Measurements from ENCODE around the gene SDF2L1. TPM values are rescaled to one million over a fixed set of nuclear protein-coding genes. Genes with fewer than 3 reads are reported as not detected.

The SDF2L1 gene
- total RNA-seq, 1 donor from 2014 or later = 103 TPM

GRCh38 chr22:21652547-21653545 lies 10.7 kb downstream of the SDF2L1 start:
- H3K27ac Mint-ChIP-seq = peak overlapping the region; percentile 94

GRCh38 chr22:21657020-21657359 lies 14.9 kb downstream of the SDF2L1 start:
- peak overlapping the region; percentile 91 for H3K27ac Mint-ChIP-seq

More at GRCh38 chr22:21652547-21653545, 10.7 kb downstream of the SDF2L1 start:
- Mint-ChIP-seq H3K4me1 (peaks cover 38% of the 10 kb centered on the region), H3K4me3 (peak overlapping the region; percentile 95), H3K36me3 (ENCODE audit: low read depth) (peaks cover 15% of the 10 kb centered on the region), H3K27me3 (no peaks in the 10 kb centered on the region), H3K9me3 (peaks cover 3% of the 10 kb centered on the region)
- no peak for DNase-seq
- intact Hi-C loops (cut with micrococcal nuclease) = no loop called here

GRCh38 chr22:21657360-21658032 lies 15.4 kb downstream of the SDF2L1 start:
- Mint-ChIP-seq H3K4me3 (peak overlapping the region; percentile 89), H3K36me3 (ENCODE audit: low read depth) (peaks cover 6% of the 10 kb centered on the region), H3K9me3 (peaks cover 3% of the 10 kb centered on the region), H3K4me1 (peaks cover 22% of the 10 kb centered on the region), H3K27ac (peak overlapping the region; percentile 91), H3K27me3 (no peaks in the 10 kb centered on the region)
- peak; percentile 96 for DNase-seq
- intact Hi-C loops (cut with micrococcal nuclease) = no loop called here

More at GRCh38 chr22:21657020-21657359, 14.9 kb downstream of the SDF2L1 start:
- Mint-ChIP-seq H3K9me3 (peaks cover 3% of the 10 kb centered on the region), H3K36me3 (ENCODE audit: low read depth) (peaks cover 6% of the 10 kb centered on the region), H3K4me3 (peak overlapping the region; percentile 89), H3K27me3 (no peaks in the 10 kb centered on the region), H3K4me1 (peaks cover 22% of the 10 kb centered on the region)
- intact Hi-C loops (cut with micrococcal nuclease) = no loop called here
- no peak for DNase-seq

GRCh38 chr22:21659864-21660525 lies 17.9 kb downstream of the SDF2L1 start:
- no peak overlapping the region for H3K27ac Mint-ChIP-seq
- H3K36me3 Mint-ChIP-seq (ENCODE audit: low read depth) = peaks cover 6% of the 10 kb centered on the region
- H3K4me3 Mint-ChIP-seq = no peak overlapping the region
- intact Hi-C loops (cut with micrococcal nuclease) = no loop called here
- H3K4me1 Mint-ChIP-seq = peaks cover 15% of the 10 kb centered on the region
- H3K9me3 Mint-ChIP-seq = peaks cover 3% of the 10 kb centered on the region
- no peaks in the 10 kb centered on the region for H3K27me3 Mint-ChIP-seq
- DNase-seq = no peak

- H3K36me3 Mint-ChIP-seq (ENCODE audit: low read depth) = peaks cover 6% of the 10 kb centered on the region
- H3K4me1 Mint-ChIP-seq = peaks cover 21% of the 10 kb centered on the region
- intact Hi-C loops (cut with micrococcal nuclease) = no loop called here
- no peak overlapping the region for H3K4me3 Mint-ChIP-seq
- peaks cover 3% of the 10 kb centered on the region for H3K9me3 Mint-ChIP-seq
- no peak overlapping the region for H3K27ac Mint-ChIP-seq
- DNase-seq = no peak
- no peaks in the 10 kb centered on the region for H3K27me3 Mint-ChIP-seq
Measured at GRCh38 chr22:21660904-21661303, 18.8 kb downstream of the SDF2L1 start.

- Mint-ChIP-seq H3K4me3 (no peak overlapping the region), H3K27ac (no peak overlapping the region), H3K36me3 (ENCODE audit: low read depth) (peaks cover under 1% of the 10 kb centered on the region), H3K9me3 (no peaks in the 10 kb centered on the region), H3K4me1 (peaks cover 15% of the 10 kb centered on the region), H3K27me3 (no peaks in the 10 kb centered on the region)
- intact Hi-C loops (cut with micrococcal nuclease) = no loop called here
- DNase-seq = no peak
Measured at GRCh38 chr22:21661991-21662390, 19.9 kb downstream of the SDF2L1 start.

- peak overlapping the region; percentile 10 for H3K4me3 Mint-ChIP-seq
- peaks cover 17% of the 10 kb centered on the region for H3K4me1 Mint-ChIP-seq
- intact Hi-C loops (cut with micrococcal nuclease) = no loop called here
- H3K9me3 Mint-ChIP-seq = no peaks in the 10 kb centered on the region
- no peak for DNase-seq
- peaks cover 2% of the 10 kb centered on the region for H3K36me3 Mint-ChIP-seq (ENCODE audit: low read depth)
- no peaks in the 10 kb centered on the region for H3K27me3 Mint-ChIP-seq
- H3K27ac Mint-ChIP-seq = peak overlapping the region; percentile 46
Measured at GRCh38 chr22:21663738-21664137, 21.6 kb downstream of the SDF2L1 start.

- Mint-ChIP-seq H3K4me1 (peaks cover 22% of the 10 kb centered on the region), H3K9me3 (no peaks in the 10 kb centered on the region), H3K27me3 (no peaks in the 10 kb centered on the region), H3K27ac (peak overlapping the region; percentile 96), H3K36me3 (ENCODE audit: low read depth) (peaks cover 7% of the 10 kb centered on the region), H3K4me3 (peak overlapping the region; percentile 93)
- no peak for DNase-seq
- intact Hi-C loops (cut with micrococcal nuclease) = no loop called here
Measured at GRCh38 chr22:21665047-21665851, 23.1 kb downstream of the SDF2L1 start.

GRCh38 chr22:21666786-21667185 lies 24.7 kb downstream of the SDF2L1 start:
- H3K4me3 Mint-ChIP-seq = peak overlapping the region; percentile 93
- peaks cover 22% of the 10 kb centered on the region for H3K4me1 Mint-ChIP-seq
- intact Hi-C loops (cut with micrococcal nuclease) = loop anchor here (1.0 kb wide), 1 partner anchor 69 kb away; the partner anchor contains the start of gene YPEL1
- no peaks in the 10 kb centered on the region for H3K27me3 Mint-ChIP-seq
- H3K27ac Mint-ChIP-seq = peak overlapping the region; percentile 96
- DNase-seq = no peak
- H3K36me3 Mint-ChIP-seq (ENCODE audit: low read depth) = peaks cover 16% of the 10 kb centered on the region
- H3K9me3 Mint-ChIP-seq = no peaks in the 10 kb centered on the region

GRCh38 chr22:21669026-21669425 lies 26.9 kb downstream of the SDF2L1 start:
- no peaks in the 10 kb centered on the region for H3K27me3 Mint-ChIP-seq
- H3K9me3 Mint-ChIP-seq = no peaks in the 10 kb centered on the region
- peaks cover 29% of the 10 kb centered on the region for H3K36me3 Mint-ChIP-seq (ENCODE audit: low read depth)
- no peak overlapping the region for H3K4me3 Mint-ChIP-seq
- peaks cover 22% of the 10 kb centered on the region for H3K4me1 Mint-ChIP-seq
- DNase-seq = no peak
- no peak overlapping the region for H3K27ac Mint-ChIP-seq
- intact Hi-C loops (cut with micrococcal nuclease) = no loop called here

GRCh38 chr22:21672107-21672629 lies 30.1 kb downstream of the SDF2L1 start:
- H3K27me3 Mint-ChIP-seq = no peaks in the 10 kb centered on the region
- no peak overlapping the region for H3K27ac Mint-ChIP-seq
- no peaks in the 10 kb centered on the region for H3K9me3 Mint-ChIP-seq
- H3K4me3 Mint-ChIP-seq = no peak overlapping the region
- H3K4me1 Mint-ChIP-seq = peaks cover 10% of the 10 kb centered on the region
- no peak for DNase-seq
- intact Hi-C loops (cut with micrococcal nuclease) = no loop called here
- H3K36me3 Mint-ChIP-seq (ENCODE audit: low read depth) = peaks cover 51% of the 10 kb centered on the region

- Mint-ChIP-seq H3K36me3 (ENCODE audit: low read depth) (peaks cover 56% of the 10 kb centered on the region), H3K27ac (no peak overlapping the region), H3K4me3 (no peak overlapping the region), H3K4me1 (peaks cover 5% of the 10 kb centered on the region), H3K9me3 (no peaks in the 10 kb centered on the region), H3K27me3 (no peaks in the 10 kb centered on the region)
- intact Hi-C loops (cut with micrococcal nuclease) = no loop called here
- no peak for DNase-seq
Measured at GRCh38 chr22:21673534-21674321, 31.6 kb downstream of the SDF2L1 start.
